CD4-positive, alpha-beta T cell treated with Interleukin-6 for 4 hours (primary cell): ENCODE results near the gene SELENOW.
"Not testable (repeated sequence)": the region's sequence is repeated elsewhere in the genome, so short reads cannot be mapped to it uniquely, and the experiment has no call there.

Source experiments
- DNase-seq: peaks from one replicate; pipeline ENCODE4 v3.0.0-alpha.2; 2020; ENCODE audit warnings: mixed read lengths

Gene SELENOW

GRCh38 chr19:47756953-47757608, 21.4 kb upstream of the SELENOW start:
- no peak for DNase-seq

GRCh38 chr19:47757617-47758442, 20.7 kb upstream of the SELENOW start:
- no peak for DNase-seq

- DNase-seq: no peak
These were observed 20.1 kb upstream of the SELENOW start for GRCh38 chr19:47758443-47758804.

DNA sequence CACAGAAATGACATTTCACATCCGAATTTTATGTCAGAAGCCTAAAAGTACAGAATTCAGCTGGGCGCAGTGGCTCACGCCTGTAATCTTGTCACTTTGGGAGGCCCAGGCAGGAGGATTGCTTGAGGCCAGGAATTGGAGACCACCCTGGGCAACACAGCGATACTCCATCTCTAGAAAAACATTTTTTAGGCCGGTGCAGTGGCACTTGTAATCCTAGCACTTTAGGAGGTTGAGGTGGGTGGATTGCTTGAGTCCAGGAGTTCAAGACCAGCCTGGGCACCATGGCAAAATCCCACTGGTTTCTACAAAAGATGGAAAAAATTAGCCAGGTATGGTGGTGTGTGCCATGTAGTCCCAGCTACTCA, 17.9 kb upstream of the SELENOW start:
- DNase-seq: no peak

DNA sequence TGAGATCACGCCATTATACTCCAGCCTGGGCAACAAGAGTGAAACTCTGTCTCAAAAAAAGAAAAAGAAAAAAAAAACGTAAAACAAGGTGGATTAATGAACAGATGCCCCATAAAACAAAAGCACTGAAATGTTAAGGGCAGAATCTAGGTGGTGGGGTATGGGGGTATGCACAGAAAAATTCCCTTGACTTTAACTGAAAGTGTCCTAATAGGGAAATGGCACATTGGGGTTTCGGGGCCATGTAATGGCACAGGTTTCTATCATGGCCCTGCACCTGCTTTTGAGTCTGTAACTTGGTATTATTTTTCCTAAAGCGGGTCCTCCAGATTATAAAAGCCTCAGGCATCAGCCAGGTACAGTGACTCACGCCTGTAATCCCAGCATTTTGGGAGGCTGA, 16.9 kb upstream of the SELENOW start:
- DNase-seq: no peak

GRCh38 chr19:47762151-47762550, 16.4 kb upstream of the SELENOW start:
- no peak for DNase-seq

DNA sequence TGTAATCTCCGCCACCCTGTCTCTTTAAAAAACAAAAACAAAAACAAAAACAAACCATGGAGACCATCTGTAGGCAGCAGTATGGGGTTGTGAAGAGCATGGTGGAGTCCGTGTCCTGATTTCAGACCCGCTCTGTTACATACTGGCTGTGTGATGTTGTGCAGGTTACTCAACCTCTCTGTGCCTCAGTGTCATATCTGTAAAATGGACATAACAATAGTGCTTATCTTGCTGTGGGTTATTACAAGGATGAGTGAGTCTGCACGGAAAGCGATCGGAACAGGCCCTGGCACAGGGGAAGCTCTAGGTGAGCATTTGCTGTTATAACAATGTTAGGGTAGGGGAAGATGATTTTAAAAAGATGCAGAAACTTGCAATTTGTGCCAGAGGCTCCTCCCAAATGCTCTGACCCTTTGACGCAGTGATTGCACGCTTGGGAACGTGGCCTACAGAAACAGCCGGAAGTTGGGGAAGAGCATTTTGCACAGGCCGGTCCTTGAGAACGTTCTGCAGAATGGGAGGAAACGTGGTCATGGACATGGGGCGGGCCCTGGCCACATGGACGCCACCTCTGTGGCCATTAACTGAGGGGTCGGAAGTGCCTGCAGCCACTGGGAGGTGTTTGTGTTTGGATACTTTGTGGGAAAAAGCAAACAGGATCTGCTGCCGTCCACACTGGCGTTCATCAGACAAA, 15.7 kb upstream of the SELENOW start:
- DNase-seq: no peak

DNA sequence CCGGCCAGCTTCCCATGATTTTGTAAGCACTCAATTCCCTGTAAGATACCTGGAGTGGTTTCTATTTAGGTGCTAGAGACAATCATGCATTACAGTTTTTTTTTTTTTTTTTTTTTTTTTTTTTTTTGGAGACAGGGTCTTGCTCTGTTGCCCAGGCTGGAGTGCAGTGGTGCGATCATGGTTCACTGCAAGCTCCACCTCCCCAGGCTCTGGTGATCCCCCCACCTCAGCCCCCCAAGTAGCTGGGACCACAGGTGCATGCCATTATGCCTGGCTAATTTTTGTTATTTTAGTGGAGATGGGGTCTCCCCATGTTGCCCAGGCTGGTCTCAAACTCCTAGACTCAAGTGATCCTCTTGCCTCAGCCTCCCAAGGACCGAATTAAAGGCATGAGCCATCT, 13.8 kb upstream of the SELENOW start:
- DNase-seq: not testable (repeated sequence)

GRCh38 chr19:47765523-47766358, 12.8 kb upstream of the SELENOW start:
- peak; percentile 62 for DNase-seq

DNA sequence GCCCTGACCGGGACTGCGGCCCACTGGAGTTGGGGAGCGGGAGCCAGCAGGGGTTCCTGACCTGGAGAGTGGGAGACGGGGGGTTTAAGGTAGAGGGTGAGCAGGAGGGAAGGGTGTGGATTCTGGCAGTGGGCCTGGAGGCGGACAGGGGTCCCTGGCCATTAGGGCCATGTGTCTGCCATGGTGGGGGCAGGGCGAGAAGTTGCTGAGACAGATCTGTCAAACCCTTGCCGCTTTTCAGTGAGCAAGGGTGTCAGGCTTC, 12.2 kb upstream of the SELENOW start:
- DNase-seq: no peak

GRCh38 chr19:47766670-47767069, 11.8 kb upstream of the SELENOW start:
- no peak for DNase-seq

DNA sequence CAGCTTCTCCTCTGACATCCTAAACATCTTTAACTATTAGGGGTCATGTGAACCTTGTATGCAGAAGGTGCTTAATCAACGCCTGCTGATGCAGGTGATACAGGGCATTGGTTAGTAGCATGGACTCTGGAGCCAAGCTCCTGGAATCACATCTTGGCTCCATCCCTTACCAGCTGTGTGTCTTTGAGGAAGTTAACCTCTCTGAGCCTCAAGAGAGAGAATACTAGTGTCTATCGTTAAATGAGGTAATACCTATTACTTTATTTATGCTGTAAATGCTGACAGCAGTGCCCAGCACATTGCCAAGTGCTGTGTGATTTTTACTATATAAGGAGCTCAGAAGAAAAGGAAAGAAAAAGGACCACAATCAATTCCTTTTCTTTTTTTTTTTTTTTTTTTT, 11.2 kb upstream of the SELENOW start:
- no peak for DNase-seq

DNA sequence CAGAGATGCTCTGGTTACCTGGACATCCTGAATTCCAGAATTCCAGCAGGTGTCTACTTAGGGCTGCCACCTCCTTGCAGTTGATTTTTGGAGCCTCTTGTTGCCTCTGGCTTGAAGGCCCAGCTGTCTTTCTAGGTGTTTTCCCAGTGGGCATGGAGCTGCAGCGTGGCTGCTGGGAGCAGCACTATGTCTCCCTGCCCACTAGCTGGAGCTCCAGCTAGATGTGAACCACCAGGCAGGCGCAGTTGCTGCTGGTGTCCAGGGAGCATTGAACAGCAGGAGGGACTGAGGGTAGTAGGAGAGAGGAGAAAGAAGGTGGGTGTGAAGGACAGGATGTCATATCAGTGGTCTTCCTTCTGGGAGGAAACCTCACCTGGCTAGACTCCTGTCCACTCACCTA, 9.9 kb upstream of the SELENOW start:
- no peak for DNase-seq

- DNase-seq: no peak
These were observed 9.0 kb upstream of the SELENOW start for GRCh38 chr19:47769534-47769933.

DNA sequence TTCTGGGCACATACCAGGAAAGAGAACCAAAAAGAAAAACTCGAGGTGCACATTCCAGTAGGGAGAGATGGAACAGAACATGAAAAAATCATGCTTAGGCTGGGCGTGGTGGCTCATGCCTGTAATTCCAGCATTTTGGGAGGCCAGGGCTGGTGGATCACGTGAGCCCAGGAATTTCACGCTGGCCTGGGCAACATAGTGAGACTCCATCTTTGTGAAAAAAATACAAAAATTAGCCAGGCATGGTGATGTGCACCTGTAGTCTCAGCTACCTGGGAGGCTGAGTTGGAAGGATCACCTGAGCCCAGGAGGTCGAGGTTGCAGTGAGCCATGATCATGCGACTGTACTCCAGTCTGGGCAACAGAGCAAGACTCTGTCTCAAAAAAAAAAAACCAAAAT, 7.2 kb upstream of the SELENOW start:
- DNase-seq: not testable (repeated sequence)

GRCh38 chr19:47776568-47776967, 1.9 kb upstream of the SELENOW start:
- no peak for DNase-seq

- not testable (repeated sequence) for DNase-seq
These were observed 1.1 kb upstream of the SELENOW start for GRCh38 chr19:47777245-47778048.

DNA sequence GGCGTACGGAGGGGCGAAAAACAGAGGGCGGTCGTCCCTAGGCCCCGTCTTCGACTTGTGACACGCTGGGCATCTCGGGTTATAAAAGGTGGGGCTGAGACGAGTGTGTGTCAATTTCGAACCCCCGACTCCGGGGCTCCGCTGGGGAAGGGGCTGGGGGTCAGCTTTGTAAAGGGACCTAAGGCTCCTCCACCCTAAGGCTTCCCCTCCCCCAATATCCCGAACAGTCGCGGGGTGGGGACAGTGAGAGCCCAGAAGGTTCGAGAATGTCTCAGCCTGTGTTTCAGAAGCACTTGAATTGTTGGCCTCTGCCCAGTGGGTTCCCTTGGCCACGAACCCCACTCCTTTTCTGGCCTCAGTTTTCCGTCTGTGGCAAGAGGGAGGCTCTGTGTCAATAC, 450 bp downstream of the SELENOW start:
- DNase-seq: peak; percentile 13

- no peak for DNase-seq
These were observed 1.2 kb downstream of the SELENOW start for GRCh38 chr19:47779524-47780214.

- DNase-seq: no peak
These were observed 1.7 kb downstream of the SELENOW start for GRCh38 chr19:47780215-47780551.

DNA sequence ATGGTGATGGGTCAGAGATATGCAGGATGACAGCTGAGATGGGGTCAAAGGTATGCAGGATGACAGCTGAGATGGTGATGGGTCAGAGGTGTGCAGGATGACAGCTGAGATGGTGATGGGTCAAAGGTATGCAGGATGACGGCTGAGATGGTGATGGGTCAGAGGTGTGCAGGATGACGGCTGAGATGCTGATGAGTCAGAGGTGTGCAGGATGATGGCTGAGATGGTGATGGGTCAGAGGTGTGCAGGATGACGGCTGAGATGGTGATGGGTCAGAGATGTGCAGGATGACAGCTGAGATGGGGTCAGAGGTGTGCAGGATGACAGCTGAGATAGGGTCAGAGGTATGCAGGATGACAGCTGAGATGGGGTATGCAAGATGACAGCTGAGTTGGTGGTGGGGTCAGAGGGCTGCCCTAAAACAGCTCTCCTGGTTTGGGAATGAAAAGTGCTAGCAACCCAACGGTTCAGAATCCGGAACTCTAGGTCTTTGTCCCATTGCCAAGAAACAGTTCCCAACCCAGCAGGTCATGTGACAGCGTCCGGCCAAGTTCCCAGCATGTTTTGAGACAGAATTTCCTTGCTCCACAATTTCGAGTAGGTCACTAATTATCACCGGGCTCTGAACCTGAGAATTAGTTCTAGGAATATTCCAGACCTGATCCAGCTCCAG, 3.2 kb downstream of the SELENOW start:
- no peak for DNase-seq
